SK-N-SH (cell line): ENCODE data around the gene PIK3C2B. TPM values are rescaled to one million over a fixed set of nuclear protein-coding genes. Genes with fewer than 3 reads are reported as not detected.

Experiments used
- CTCF ChIA-PET: fragments of 300-600, 350-600 bp; formaldehyde crosslinking; extraction: SDS; loops from one replicate; lab custom pipeline; 2021; lab: Yijun Ruan, JAX
- POLR2A ChIA-PET: fragments of 350-600 bp; sonication (Branson Sonifier 250); formaldehyde crosslinking; extraction: SDS; loops from one replicate; lab custom pipeline; 2020; ENCODE audit warnings: antibody characterized with exemption, inconsistent platforms; lab: Yijun Ruan, JAX
- DNase-seq: peaks from one replicate; pipeline ENCODE4 v3.0.0; 2012
- H2AFZ ChIP-seq: fragments of 200-600 bp; sonication (generic); 2 replicates; pipeline ENCODE4 v1.8.1; 2016; ENCODE audit warnings: antibody characterized with exemption, mild to moderate bottlenecking, low read depth
- H3F3A ChIP-seq: fragments of 200-600 bp; sonication (generic); replicated peaks from 2 replicates; pipeline ENCODE3; 2016; ENCODE audit warnings: antibody characterized with exemption, mild to moderate bottlenecking; ENCODE audit not compliant: insufficient read depth
- H3K27ac ChIP-seq, 2 experiments: fragments of 200-500 bp in 1 of 2; fragments of 200-600 bp in 1 of 2; sonication (Bioruptor generic) in 1 of 2; sonication (generic), shearing (Covaris generic) in 1 of 2; 2 replicates each; pipeline versions ENCODE4 v1.5.1 to v1.6.1; 2014 to 2016; ENCODE audit warnings: low read depth in 2 of 2, inconsistent platforms in 1 of 2, low read length in 1 of 2, mild to moderate bottlenecking in 1 of 2, mixed read lengths in 1 of 2
- H3K27me3 ChIP-seq: fragments of 200-600 bp; sonication (generic), shearing (Covaris generic); 2 replicates; pipeline ENCODE4 v1.6.1; 2016; ENCODE audit warnings: mixed run types; ENCODE audit not compliant: insufficient read depth
- H3K36me3 ChIP-seq, 2 experiments: fragments of 200-500 bp in 1 of 2; fragments of 200-600 bp in 1 of 2; sonication (Bioruptor generic) in 1 of 2; sonication (generic) in 1 of 2; replicated peaks in 1 of 2; 2 replicates each; pipeline versions ENCODE3 to v1.5.1; 2014 to 2016; ENCODE audit warnings: low read length in 1 of 2, mild to moderate bottlenecking in 1 of 2; ENCODE audit not compliant: insufficient read depth in 2 of 2, control insufficient read depth in 1 of 2
- H3K4me1 ChIP-seq, 2 experiments: fragments of 200-500 bp in 1 of 2; fragments of 200-600 bp in 1 of 2; sonication (Bioruptor generic) in 1 of 2; sonication (generic), shearing (Covaris generic) in 1 of 2; 2 replicates each; pipeline versions ENCODE4 v1.5.1 to v1.6.1; 2014 to 2016; ENCODE audit warnings: low read depth in 1 of 2, low read length in 1 of 2, mixed run types in 1 of 2; ENCODE audit not compliant: insufficient read depth in 2 of 2, control insufficient read depth in 1 of 2
- H3K4me2 ChIP-seq: fragments of 200-600 bp; sonication (generic), shearing (Covaris generic); 2 replicates; pipeline ENCODE4 v1.6.1; 2017; ENCODE audit warnings: mixed run types
- H3K4me3 ChIP-seq, 2 experiments: fragments of 200-500 bp in 1 of 2; fragments of 200-600 bp in 1 of 2; sonication (Bioruptor generic) in 1 of 2; sonication (generic), shearing (Covaris generic) in 1 of 2; 2 replicates each; pipeline versions ENCODE4 v1.5.1 to v1.8.1; 2014 to 2016; ENCODE audit warnings: low read depth in 2 of 2, inconsistent platforms in 1 of 2, low read length in 1 of 2, mild to moderate bottlenecking in 1 of 2, mixed read lengths in 1 of 2, moderate library complexity in 1 of 2
- H3K79me2 ChIP-seq: fragments of 200-600 bp; sonication (generic); 2 replicates; pipeline ENCODE4 v1.8.1; 2017; ENCODE audit warnings: mild to moderate bottlenecking; ENCODE audit not compliant: insufficient read depth
- H3K9ac ChIP-seq: fragments of 200-600 bp; sonication (generic); 2 replicates; pipeline ENCODE4 v1.6.1; 2017; ENCODE audit warnings: mixed run types
- H3K9me2 ChIP-seq: fragments of 200-600 bp; sonication (generic); 2 replicates; pipeline ENCODE4 v1.6.1; 2017; ENCODE audit warnings: mixed run types
- H3K9me3 ChIP-seq: fragments of 200-600 bp; sonication (generic); 2 replicates; pipeline ENCODE4 v1.6.1; 2017; ENCODE audit warnings: mixed run types, mild to moderate bottlenecking, moderate library complexity
- H4K20me1 ChIP-seq: fragments of 200-600 bp; sonication (generic); 2 replicates; pipeline ENCODE4 v1.6.1; 2017; ENCODE audit warnings: mild to moderate bottlenecking, mixed run types; ENCODE audit not compliant: insufficient read depth
- CTCF ChIP-seq: fragments of 200-600 bp; sonication (generic); IDR thresholded peaks from 2 replicates; pipeline ENCODE4 v1.6.1; 2017; ENCODE audit warnings: antibody characterized with exemption, mild to moderate bottlenecking, moderate library complexity
- EP300 ChIP-seq, 2 experiments: IDR thresholded peaks; 2 replicates each; pipeline versions ENCODE4 v1.4.0 to v1.6.1; 2012; ENCODE audit warnings: borderline replicate concordance in 1 of 2, low read depth in 1 of 2, low read length in 1 of 2
- FOSL2 ChIP-seq: IDR thresholded peaks from 2 replicates; pipeline ENCODE4 v1.4.0; 2012; ENCODE audit warnings: low read depth, mild to moderate bottlenecking, moderate library complexity, borderline replicate concordance
- FOXJ3 ChIP-seq: sonication (generic); formaldehyde crosslinking; IDR thresholded peaks from 2 replicates; pipeline ENCODE4 v1.5.1; 2020; ENCODE audit warnings: mild to moderate bottlenecking, missing genetic modification reagents
- FOXM1 ChIP-seq: IDR thresholded peaks from 2 replicates; pipeline ENCODE4 v1.4.0; 2012; ENCODE audit warnings: low read depth, mild to moderate bottlenecking
- GATA2 ChIP-seq: sonication (generic); formaldehyde crosslinking; IDR thresholded peaks from 2 replicates; pipeline ENCODE4 v1.5.0; 2020; ENCODE audit warnings: mild to moderate bottlenecking, missing genetic modification reagents
- IRF3 ChIP-seq: fragments of 150-350 bp; IDR thresholded peaks from 2 replicates; pipeline ENCODE4 v1.6.1; 2016; ENCODE audit warnings: mild to moderate bottlenecking, low read depth, low read length
- MXI1 ChIP-seq: IDR thresholded peaks from 2 replicates; pipeline ENCODE4 v1.6.1; 2012; ENCODE audit warnings: mild to moderate bottlenecking, low read depth, low read length, improper control_type of control experiment
- PBX3 ChIP-seq: IDR thresholded peaks from 2 replicates; pipeline ENCODE4; 2012
- RXRA ChIP-seq: IDR thresholded peaks from 2 replicates; pipeline ENCODE4 v1.4.0; 2012; ENCODE audit warnings: low read depth, mild to moderate bottlenecking, borderline replicate concordance
- SMC3 ChIP-seq: IDR thresholded peaks from 2 replicates; pipeline ENCODE4 v1.6.1; 2012; ENCODE audit warnings: low read depth, low read length, improper control_type of control experiment
- TEAD4 ChIP-seq: IDR thresholded peaks from 2 replicates; pipeline ENCODE4 v1.4.0; 2012; ENCODE audit warnings: mild to moderate bottlenecking, borderline replicate concordance; ENCODE audit not compliant: insufficient read depth
- USF1 ChIP-seq: IDR thresholded peaks from 2 replicates; pipeline ENCODE4 v1.4.0; 2012; ENCODE audit warnings: low read depth, borderline replicate concordance
- USF2 ChIP-seq: fragments of 150-350 bp; IDR thresholded peaks from 2 replicates; pipeline ENCODE4 v1.6.1; 2017; ENCODE audit warnings: antibody characterized with exemption, low read length, low read depth, borderline replicate concordance
- WGBS: methylation state at CpG from one replicate; pipeline ENCODE4 v1.1.6; 2017; ENCODE audit warnings: low lambda C conversion rate; 5-methylcytosine and 5-hydroxymethylcytosine counted together
- polyA plus RNA-seq, 3 experiments: library from polyadenylated mRNA; depleted of rRNA; stranded (reverse); fragments of >200 nt; gene quantifications; 2 replicates each; pipeline ENCODE4 v1.2.3, GENCODE V29; 2012

Gene PIK3C2B
- polyA plus RNA-seq, 1 of the 3 experiments (the other 2 are of a cell fraction): 6.5 TPM

GRCh38 chr1:204493145-204493983 lies 1.2 kb downstream of the PIK3C2B start:
- POLR2A ChIA-PET: interaction anchor here (0.5 to 2.8 kb wide), 10 partner anchors 9 to 719 kb away, joined by 3 to 13 read pairs (median 4); partner anchors contain the start of gene MDM4

GRCh38 chr1:204491655-204492054 lies 3.0 kb downstream of the PIK3C2B start:
- Histone ChIP-seq H3K4me1 (peaks cover 0 to 15% of the 10 kb centered on the region in 2 experiments; a peak in 3 of 4 replicates), H3K9ac (no peak overlapping the region), H3K9me3 (no peaks in the 10 kb centered on the region), H4K20me1 (no peaks in the 10 kb centered on the region; the same call in 1 of the 2 replicates), H3K4me2 (peak overlapping the region; percentile 97; the same call in 1 of the 2 replicates), H3K36me3 (no peaks in the 10 kb centered on the region), H2AFZ (no peak overlapping the region), H3K27ac (no peak overlapping the region), H3K27me3 (no peaks in the 10 kb centered on the region), H3K79me2 (0 out of 2 replicates have a peak, but pooled peaks cover 7% of the 10 kb centered on the region), H3K4me3 (no peak overlapping the region), H3F3A (peaks cover 10% of the 10 kb centered on the region), H3K9me2 (no peaks in the 10 kb centered on the region)
- TF ChIP-seq GATA2 (CRISPR knock-in tag): no peak
- no peak for TF ChIP-seq PBX3
- no peak for TF ChIP-seq CTCF
- TF ChIP-seq IRF3: no peak
- no peak for TF ChIP-seq FOXM1
- no peak for TF ChIP-seq RXRA
- no peak for TF ChIP-seq EP300 (IDR thresholded peaks at IDR 0.05; ENCODE audit: borderline replicate concordance in 1 of 2, low read depth in 1 of 2, low read length in 1 of 2)
- no peak for TF ChIP-seq FOXJ3 (CRISPR knock-in tag)
- no peak for TF ChIP-seq MXI1
- TF ChIP-seq TEAD4: no peak
- TF ChIP-seq USF1: no peak
- TF ChIP-seq USF2: no peak
- no peak for TF ChIP-seq SMC3
- TF ChIP-seq FOSL2: no peak
- ChIA-PET POLR2A (no interaction called here), CTCF (interaction anchor here (0.7 to 26.2 kb wide), 6 partner anchors 13 to 329 kb away, joined by 3 to 1005 read pairs (median 10); no protein-coding TSS in a partner anchor)
- DNase-seq: no peak

More at GRCh38 chr1:204493145-204493983, 1.2 kb downstream of the PIK3C2B start:
- WGBS: 23% methylated on average over 13 of the region's 15 CpGs
- H3K4me2 ChIP-seq: peak overlapping the region; percentile 97
- peak overlapping the region; percentile 97 for H2AFZ ChIP-seq
- H3K9me2 ChIP-seq: no peaks in the 10 kb centered on the region
- peaks cover 0 to 15% of the 10 kb centered on the region in 2 experiments; a peak in 3 of 4 replicates for H3K4me1 ChIP-seq
- peaks cover 10% of the 10 kb centered on the region for H3F3A ChIP-seq
- 0 out of 2 replicates have a peak, but pooled peaks cover 7% of the 10 kb centered on the region for H3K79me2 ChIP-seq
- H3K27ac ChIP-seq: peak overlapping the region; percentile 70 to 90; a peak in 3 of 4 replicates
- H3K27me3 ChIP-seq: no peaks in the 10 kb centered on the region
- CTCF ChIA-PET: interaction anchor here (0.6 to 26.2 kb wide), 22 partner anchors 8 to 1142 kb away, joined by 3 to 1005 read pairs (median 6); no protein-coding TSS in a partner anchor
- H3K9me3 ChIP-seq: no peaks in the 10 kb centered on the region
- TF ChIP-seq TEAD4: no peak
- peak; percentile 32; the same call in 1 of the 2 replicates for TF ChIP-seq GATA2 (CRISPR knock-in tag)
- peak; percentile 61 for DNase-seq
- peak overlapping the region; percentile 81 for H3K9ac ChIP-seq
- H3K4me3 ChIP-seq: peak overlapping the region; percentile 72 to 79
- no peaks in the 10 kb centered on the region for H3K36me3 ChIP-seq
- H4K20me1 ChIP-seq: no peaks in the 10 kb centered on the region; the same call in 1 of the 2 replicates
